ENCODE results near the gene ARID5B.
"Not testable (repeated sequence)": the region's sequence is repeated elsewhere in the genome, so short reads cannot be mapped to it uniquely, and the experiment has no call there.

Gene ARID5B

GRCh38 chr10:62016623-62017490, 115.4 kb downstream of the ARID5B start:
- no peak for DNase-seq (ENCODE audit: low spot score)

- DNase-seq (ENCODE audit: low spot score) = no peak
These were observed 116.0 kb downstream of the ARID5B start for GRCh38 chr10:62017491-62017870.

- DNase-seq (ENCODE audit: low spot score) = no peak
These were observed 116.8 kb downstream of the ARID5B start for GRCh38 chr10:62018131-62018911.

- no peak for DNase-seq (ENCODE audit: low spot score)
These were observed 117.7 kb downstream of the ARID5B start for GRCh38 chr10:62019013-62019684.

- no peak for DNase-seq (ENCODE audit: low spot score)
These were observed 118.3 kb downstream of the ARID5B start for GRCh38 chr10:62019685-62020359.

DNA sequence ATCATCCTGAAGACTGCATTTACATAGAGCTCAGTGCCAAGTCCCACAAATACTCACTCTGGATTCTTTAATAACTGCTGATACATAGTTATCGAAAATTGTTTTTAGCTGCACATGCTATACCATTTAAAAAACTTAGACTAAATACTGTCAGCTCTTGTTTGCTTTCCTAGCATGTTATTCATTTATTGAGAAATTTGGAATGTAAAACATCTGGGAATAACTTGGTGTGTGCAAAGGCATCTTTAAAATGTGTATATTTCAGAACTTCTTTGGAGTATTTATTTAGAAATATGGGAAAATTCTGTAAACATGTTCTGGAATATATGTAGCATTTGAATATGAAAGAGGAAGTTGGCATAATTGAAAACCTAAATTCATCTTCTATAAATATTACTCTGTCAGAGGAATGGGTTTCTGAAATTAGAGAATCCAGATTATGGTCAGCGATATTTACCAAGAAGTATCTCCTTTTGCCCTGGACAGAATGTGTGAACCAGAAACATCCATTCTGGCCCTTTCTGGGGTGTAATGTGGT, 119.7 kb downstream of the ARID5B start:
- no peak for DNase-seq (ENCODE audit: low spot score)

GRCh38 chr10:62021978-62022802, 120.7 kb downstream of the ARID5B start:
- no peak for DNase-seq (ENCODE audit: low spot score)

GRCh38 chr10:62022830-62023229, 121.3 kb downstream of the ARID5B start:
- DNase-seq (ENCODE audit: low spot score) = no peak

DNA sequence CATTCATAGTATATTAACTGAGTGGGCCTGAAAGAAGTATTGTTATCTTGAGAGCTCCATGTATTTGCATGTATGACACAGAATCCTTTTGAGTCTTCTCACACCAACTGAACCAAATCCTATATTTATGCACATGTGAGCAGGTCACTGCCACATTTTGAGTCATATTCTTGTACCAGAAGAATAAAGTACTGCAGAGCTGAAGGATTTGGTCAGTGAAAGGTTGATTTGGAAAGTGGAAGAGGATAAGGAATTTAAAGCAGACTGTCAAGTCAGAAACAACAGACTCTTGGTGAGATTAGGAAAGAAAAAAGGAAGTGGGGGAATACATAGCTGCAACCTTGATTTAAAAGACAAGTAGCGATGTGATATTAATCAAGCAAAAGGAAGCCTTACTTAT, 121.8 kb downstream of the ARID5B start:
- DNase-seq (ENCODE audit: low spot score) = no peak

GRCh38 chr10:62024026-62024701, 122.7 kb downstream of the ARID5B start:
- DNase-seq (ENCODE audit: low spot score) = no peak

- DNase-seq (ENCODE audit: low spot score) = no peak
These were observed 123.8 kb downstream of the ARID5B start for GRCh38 chr10:62025134-62025794.

GRCh38 chr10:62025901-62026879, 124.7 kb downstream of the ARID5B start:
- no peak for DNase-seq (ENCODE audit: low spot score)

DNA sequence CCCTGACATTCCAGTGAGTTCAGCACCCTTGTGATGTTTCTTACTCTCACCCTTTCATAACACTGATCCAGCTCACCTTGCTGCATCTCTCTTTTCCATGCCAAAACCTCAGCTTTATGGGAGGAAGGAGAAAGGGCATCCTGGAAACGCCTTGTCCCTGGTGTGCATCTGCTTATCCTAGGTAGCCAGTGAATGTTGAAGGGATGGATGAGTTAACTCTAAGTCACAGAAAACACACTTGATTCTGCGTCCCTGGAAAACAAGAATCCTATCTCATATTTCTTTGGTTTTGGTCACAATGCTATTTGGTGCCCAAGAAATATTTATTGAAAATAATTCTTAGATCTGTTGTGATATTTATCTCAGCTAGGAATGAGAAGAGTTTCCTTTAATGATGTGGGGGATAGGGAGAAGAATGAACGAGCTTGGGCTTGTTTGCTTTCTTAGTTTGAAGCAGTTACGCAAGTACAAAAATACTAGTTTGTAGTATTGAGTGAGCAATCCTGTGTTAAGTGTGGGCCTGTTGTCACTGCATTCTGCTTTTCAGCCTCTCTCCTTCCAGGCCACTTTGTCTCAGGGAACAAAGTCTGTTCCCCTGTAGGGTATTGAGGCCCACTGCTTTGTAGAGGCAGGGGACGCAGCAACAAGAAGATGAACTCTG, 126.5 kb downstream of the ARID5B start:
- no peak for DNase-seq (ENCODE audit: low spot score)

- not testable (repeated sequence) for DNase-seq (ENCODE audit: low spot score)
These were observed 127.0 kb downstream of the ARID5B start for GRCh38 chr10:62028502-62028842.

DNA sequence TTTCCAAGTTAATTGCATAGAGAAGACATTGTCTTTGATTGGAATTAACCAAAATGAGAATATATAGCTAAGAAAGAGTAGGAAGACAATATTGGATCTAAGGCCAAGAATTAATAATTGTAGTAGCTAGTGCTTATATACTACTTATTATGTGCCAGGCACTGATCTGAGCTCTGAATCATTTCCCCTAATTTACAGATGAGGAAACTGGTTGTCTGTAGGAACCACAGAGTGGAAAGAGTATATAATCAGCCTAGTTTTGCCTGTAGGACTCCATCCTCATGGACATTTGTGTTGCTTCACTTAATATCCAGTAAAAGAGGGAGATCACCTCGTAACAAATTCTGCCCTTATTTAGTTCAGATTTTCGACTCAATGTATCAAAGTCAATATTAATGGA, 127.9 kb downstream of the ARID5B start:
- DNase-seq (ENCODE audit: low spot score) = no peak

GRCh38 chr10:62031507-62031906, 130.0 kb downstream of the ARID5B start:
- DNase-seq (ENCODE audit: low spot score) = no peak

- DNase-seq (ENCODE audit: low spot score) = no peak
These were observed 131.6 kb downstream of the ARID5B start for GRCh38 chr10:62033125-62033524.

GRCh38 chr10:62034096-62034640, 132.7 kb downstream of the ARID5B start:
- DNase-seq (ENCODE audit: low spot score) = no peak

Data from cerebellar cortex (tissue), 1 donor.